Subcutaneous adipose tissue (tissue), 4 donors: ENCODE data around the gene MARCKS. TPM values are rescaled to one million over a fixed set of nuclear protein-coding genes. Genes with fewer than 3 reads are reported as not detected.

Experiments
- total RNA-seq, 4 donors: library from RNA; depleted of rRNA; stranded (reverse); fragments of >200 nt; gene quantifications; one replicate each; pipeline ENCODE4 v1.1.0, GENCODE V29; 2016
- TF ChIP-seq, protein P1 (sequence below): fragments of 450-650 bp; IDR thresholded peaks from one replicate; pipeline ENCODE4 v1.5.1; 2016; ENCODE audit warnings: low read depth, mild to moderate bottlenecking, control low read depth, antibody characterized with exemption, moderate library complexity

Gene MARCKS
- 10 to 100 TPM; 18.4 to 48.8 (median 22.3) TPM for total RNA-seq

- TF ChIP-seq, protein P1, sequence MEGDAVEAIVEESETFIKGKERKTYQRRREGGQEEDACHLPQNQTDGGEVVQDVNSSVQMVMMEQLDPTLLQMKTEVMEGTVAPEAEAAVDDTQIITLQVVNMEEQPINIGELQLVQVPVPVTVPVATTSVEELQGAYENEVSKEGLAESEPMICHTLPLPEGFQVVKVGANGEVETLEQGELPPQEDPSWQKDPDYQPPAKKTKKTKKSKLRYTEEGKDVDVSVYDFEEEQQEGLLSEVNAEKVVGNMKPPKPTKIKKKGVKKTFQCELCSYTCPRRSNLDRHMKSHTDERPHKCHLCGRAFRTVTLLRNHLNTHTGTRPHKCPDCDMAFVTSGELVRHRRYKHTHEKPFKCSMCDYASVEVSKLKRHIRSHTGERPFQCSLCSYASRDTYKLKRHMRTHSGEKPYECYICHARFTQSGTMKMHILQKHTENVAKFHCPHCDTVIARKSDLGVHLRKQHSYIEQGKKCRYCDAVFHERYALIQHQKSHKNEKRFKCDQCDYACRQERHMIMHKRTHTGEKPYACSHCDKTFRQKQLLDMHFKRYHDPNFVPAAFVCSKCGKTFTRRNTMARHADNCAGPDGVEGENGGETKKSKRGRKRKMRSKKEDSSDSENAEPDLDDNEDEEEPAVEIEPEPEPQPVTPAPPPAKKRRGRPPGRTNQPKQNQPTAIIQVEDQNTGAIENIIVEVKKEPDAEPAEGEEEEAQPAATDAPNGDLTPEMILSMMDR: no peak
Observed at GRCh38 chr6:113856625-113857555, at the start of gene MARCKS. Gene MARCKS, plus strand, starts transcription at chr6:113857345. Its CDS starts 401 bp downstream, at chr6:113857746.

DNA sequence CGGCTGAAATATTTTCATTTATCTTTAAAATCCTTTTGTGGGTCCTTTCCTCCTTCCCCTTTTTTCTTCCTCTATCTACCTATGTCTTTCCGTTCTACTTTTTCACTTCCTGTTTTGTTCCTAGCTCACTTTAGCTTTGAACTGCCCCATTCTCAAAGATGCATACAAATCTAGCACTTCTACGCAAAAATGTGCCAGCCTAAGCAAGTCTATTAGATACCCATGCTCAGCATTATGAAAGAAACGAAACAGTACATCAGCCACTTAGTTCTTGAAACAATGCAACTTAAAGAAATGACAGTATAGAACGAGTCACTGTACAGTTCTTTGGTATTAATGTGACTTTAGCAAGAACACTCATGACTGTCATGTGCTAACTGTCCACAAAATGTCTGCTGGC, 47.3 kb upstream of the MARCKS start:
- TF ChIP-seq, protein P1: no peak

GRCh38 chr6:113813142-113813541, 44.0 kb upstream of the MARCKS start:
- TF ChIP-seq, protein P1: no peak

GRCh38 chr6:113818578-113818977, 38.6 kb upstream of the MARCKS start:
- TF ChIP-seq, protein P1: no peak

DNA sequence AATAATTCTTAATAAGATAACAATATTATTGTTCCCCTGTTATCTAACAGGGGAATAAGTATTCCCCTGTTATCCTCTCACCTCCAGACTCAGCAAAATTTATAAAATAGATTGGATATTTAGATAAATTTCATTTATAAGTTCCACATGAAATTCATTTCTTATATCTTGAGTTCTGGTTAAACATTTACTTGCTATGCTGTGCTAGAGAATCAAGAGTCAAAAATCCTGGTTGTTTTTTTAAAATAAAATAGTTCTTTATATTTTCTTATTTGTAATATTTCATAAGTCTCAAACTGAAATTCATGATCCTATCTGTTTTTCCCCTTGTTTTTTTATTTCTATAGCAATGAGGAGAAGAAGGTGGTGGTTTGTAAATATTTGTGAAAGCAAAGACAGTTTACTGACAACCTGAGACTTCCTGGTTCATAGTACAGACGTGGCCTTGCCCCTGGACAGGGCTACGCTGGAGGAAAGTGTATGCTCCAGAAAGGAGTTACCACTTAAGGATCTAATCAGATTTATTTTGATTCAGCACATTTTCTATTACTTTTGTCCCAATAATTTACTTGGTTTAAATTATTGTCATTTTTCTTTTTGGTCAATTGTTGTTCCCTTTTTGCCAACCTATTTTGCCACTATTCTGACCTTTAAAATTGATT, 37.8 kb upstream of the MARCKS start:
- TF ChIP-seq, protein P1: no peak

- TF ChIP-seq, protein P1: no peak
Observed at GRCh38 chr6:113820761-113821160, 36.4 kb upstream of the MARCKS start.

DNA sequence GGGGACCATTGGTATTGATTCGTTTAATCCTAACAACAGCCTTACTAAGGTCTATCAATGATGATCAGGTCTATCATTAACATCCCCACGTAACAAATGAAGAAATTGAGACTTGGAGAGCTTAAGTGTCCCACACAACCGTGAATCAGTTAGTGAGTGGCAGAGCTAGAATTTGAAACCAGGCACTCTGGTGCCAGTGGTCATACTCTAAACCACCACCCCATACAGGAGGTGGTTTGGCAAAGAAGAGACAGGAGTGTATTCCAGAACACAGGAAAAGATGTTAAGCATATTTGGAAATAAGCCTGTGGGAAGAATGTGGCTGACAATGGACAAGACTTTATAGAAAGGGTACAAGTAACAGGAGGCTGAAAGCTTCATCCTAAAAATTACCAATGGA, 35.7 kb upstream of the MARCKS start:
- TF ChIP-seq, protein P1: no peak
